ENCODE measurements around the gene SZRD1.

Gene SZRD1

GRCh38 chr1:16410803-16411202 lies 43.8 kb downstream of the SZRD1 start:
- Histone ChIP-seq H3K36me3 (no peaks in the 10 kb centered on the region), H3K9me3 (no peaks in the 10 kb centered on the region), H3K27me3 (no peaks in the 10 kb centered on the region), H3K4me1 (no peaks in the 10 kb centered on the region), H3K4me3 (ENCODE audit: low read depth, low read length) (no peak overlapping the region)
- no peak for TF ChIP-seq CTCF (IDR thresholded peaks at IDR 0.05; ENCODE audit: low read depth, low read length)
- no peak for DNase-seq

GRCh38 chr1:16413191-16413590 lies 46.1 kb downstream of the SZRD1 start:
- H3K9me3 ChIP-seq: no peaks in the 10 kb centered on the region
- TF ChIP-seq CTCF (IDR thresholded peaks at IDR 0.05; ENCODE audit: low read depth, low read length): no peak
- DNase-seq: no peak
- no peaks in the 10 kb centered on the region for H3K4me1 ChIP-seq
- no peaks in the 10 kb centered on the region for H3K27me3 ChIP-seq
- no peak overlapping the region for H3K4me3 ChIP-seq (ENCODE audit: low read depth, low read length)
- no peaks in the 10 kb centered on the region for H3K36me3 ChIP-seq

- H3K36me3 ChIP-seq: no peaks in the 10 kb centered on the region
- H3K4me3 ChIP-seq (ENCODE audit: low read depth, low read length): no peak overlapping the region
- H3K9me3 ChIP-seq: no peaks in the 10 kb centered on the region
- no peaks in the 10 kb centered on the region for H3K27me3 ChIP-seq
- TF ChIP-seq CTCF (IDR thresholded peaks at IDR 0.05; ENCODE audit: low read depth, low read length): no peak
- no peak for DNase-seq
- no peaks in the 10 kb centered on the region for H3K4me1 ChIP-seq
Measured at GRCh38 chr1:16418823-16419425, 51.9 kb downstream of the SZRD1 start.

GRCh38 chr1:16420424-16421118 lies 53.5 kb downstream of the SZRD1 start:
- Histone ChIP-seq H3K27me3 (no peaks in the 10 kb centered on the region), H3K9me3 (no peaks in the 10 kb centered on the region), H3K36me3 (no peaks in the 10 kb centered on the region), H3K4me1 (no peaks in the 10 kb centered on the region), H3K4me3 (ENCODE audit: low read depth, low read length) (no peak overlapping the region)
- no peak for TF ChIP-seq CTCF (IDR thresholded peaks at IDR 0.05; ENCODE audit: low read depth, low read length)
- DNase-seq: no peak

GRCh38 chr1:16421201-16421600 lies 54.2 kb downstream of the SZRD1 start:
- H3K27me3 ChIP-seq: no peaks in the 10 kb centered on the region
- H3K36me3 ChIP-seq: no peaks in the 10 kb centered on the region
- no peaks in the 10 kb centered on the region for H3K4me1 ChIP-seq
- no peaks in the 10 kb centered on the region for H3K9me3 ChIP-seq
- TF ChIP-seq CTCF (IDR thresholded peaks at IDR 0.05; ENCODE audit: low read depth, low read length): no peak
- no peak for DNase-seq
- H3K4me3 ChIP-seq (ENCODE audit: low read depth, low read length): no peak overlapping the region

- H3K4me3 ChIP-seq (ENCODE audit: low read depth, low read length): no peak overlapping the region
Measured at GRCh38 chr1:16422041-16422440, 55.0 kb downstream of the SZRD1 start.

More at GRCh38 chr1:16422041-16422440, 55.0 kb downstream of the SZRD1 start:
- H3K4me1 ChIP-seq: no peaks in the 10 kb centered on the region
- H3K36me3 ChIP-seq: no peaks in the 10 kb centered on the region
- no peaks in the 10 kb centered on the region for H3K27me3 ChIP-seq
- DNase-seq: no peak
- no peak for TF ChIP-seq CTCF (IDR thresholded peaks at IDR 0.05; ENCODE audit: low read depth, low read length)
- H3K9me3 ChIP-seq: no peaks in the 10 kb centered on the region

Measured in BE2C (cell line).